Neural crest cell (in vitro differentiated cells): ENCODE measurements around the gene PLEKHG4. TPM values are rescaled to one million over a fixed set of nuclear protein-coding genes. Genes with fewer than 3 reads are reported as not detected.

ENCODE experiments used
- DNase-seq: peaks from one replicate; pipeline ENCODE4 v3.0.0; 2021; ENCODE audit warnings: low read depth, mixed read lengths, low spot score
- H3K27ac Mint-ChIP-seq: one replicate; pipeline ENCODE4 v1.8.0; 2021; ENCODE audit warnings: mild to moderate bottlenecking, mixed read lengths; ENCODE audit not compliant: unreplicated experiment
- H3K27me3 Mint-ChIP-seq: 2 replicates; pipeline ENCODE4 v1.8.0; 2021; ENCODE audit warnings: low read depth, mild to moderate bottlenecking, mixed read lengths
- H3K36me3 Mint-ChIP-seq: 2 replicates; pipeline ENCODE4 v1.8.0; 2021; ENCODE audit warnings: low read depth, mild to moderate bottlenecking, mixed read lengths
- H3K4me1 Mint-ChIP-seq: 2 replicates; pipeline ENCODE4 v1.8.0; 2021; ENCODE audit warnings: mixed read lengths
- H3K4me3 Mint-ChIP-seq: one replicate; pipeline ENCODE4 v1.8.0; 2021; ENCODE audit warnings: mild to moderate bottlenecking, mixed read lengths
- H3K9me3 Mint-ChIP-seq: 2 replicates; pipeline ENCODE4 v1.8.0; 2021; ENCODE audit warnings: mixed read lengths
- total RNA-seq: library from RNA; stranded (reverse); gene quantifications from 2 replicates; pipeline ENCODE4 v1.2.1, GENCODE V29; 2021
- TF ChIP-seq, protein P1 (sequence below): fragments of 200-600 bp; sonication (generic); conservative IDR thresholded peaks from 2 replicates; pipeline ENCODE4 v1.5.0; 2021; ENCODE audit warnings: antibody characterized with exemption, mild to moderate bottlenecking

PLEKHG4 gene
- total RNA-seq, 1 donor from 2014 or later, result 4.0 TPM

DNA sequence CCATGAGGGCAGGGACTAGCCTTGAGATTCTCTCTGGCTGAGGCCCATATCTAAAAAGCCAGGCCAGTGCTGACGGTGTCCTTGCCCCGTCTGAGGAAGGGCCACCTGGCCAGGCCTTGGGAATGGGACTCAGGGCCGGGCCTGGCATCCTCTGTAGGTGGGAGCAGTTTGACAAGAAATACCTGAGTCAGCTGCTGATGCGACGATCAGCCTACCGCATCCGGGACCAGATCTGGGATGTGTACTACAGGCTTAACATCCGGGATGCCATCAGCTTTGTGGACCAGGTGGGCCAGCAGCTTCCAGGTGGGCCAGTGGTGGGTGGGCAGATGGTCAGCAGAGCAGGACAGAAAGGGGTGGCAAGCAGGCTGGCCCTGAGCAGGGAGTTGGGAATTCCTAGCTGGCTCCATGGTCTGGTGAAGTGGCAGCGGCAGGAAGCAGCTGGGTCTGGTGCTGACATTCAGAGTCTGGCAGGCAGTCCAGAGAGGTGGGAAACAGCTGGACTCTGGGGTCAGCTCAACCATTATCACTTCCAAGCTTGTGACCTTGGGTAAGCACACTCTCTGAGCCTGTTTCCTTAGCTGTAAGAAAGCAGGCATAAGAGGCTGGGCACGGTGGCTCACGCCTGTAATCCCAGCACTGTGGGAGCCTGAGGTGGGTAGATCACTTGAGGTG lies 21.0 kb upstream of the PLEKHG4 start:
- H3K27ac Mint-ChIP-seq, result no peak overlapping the region
- no peak for DNase-seq
- H3K36me3 Mint-ChIP-seq, result no peaks in the 10 kb centered on the region
- no peaks in the 10 kb centered on the region for H3K9me3 Mint-ChIP-seq
- peaks cover 14% of the 10 kb centered on the region for H3K27me3 Mint-ChIP-seq
- H3K4me3 Mint-ChIP-seq, result no peak overlapping the region
- H3K4me1 Mint-ChIP-seq, result no peaks in the 10 kb centered on the region
- TF ChIP-seq, protein P1, sequence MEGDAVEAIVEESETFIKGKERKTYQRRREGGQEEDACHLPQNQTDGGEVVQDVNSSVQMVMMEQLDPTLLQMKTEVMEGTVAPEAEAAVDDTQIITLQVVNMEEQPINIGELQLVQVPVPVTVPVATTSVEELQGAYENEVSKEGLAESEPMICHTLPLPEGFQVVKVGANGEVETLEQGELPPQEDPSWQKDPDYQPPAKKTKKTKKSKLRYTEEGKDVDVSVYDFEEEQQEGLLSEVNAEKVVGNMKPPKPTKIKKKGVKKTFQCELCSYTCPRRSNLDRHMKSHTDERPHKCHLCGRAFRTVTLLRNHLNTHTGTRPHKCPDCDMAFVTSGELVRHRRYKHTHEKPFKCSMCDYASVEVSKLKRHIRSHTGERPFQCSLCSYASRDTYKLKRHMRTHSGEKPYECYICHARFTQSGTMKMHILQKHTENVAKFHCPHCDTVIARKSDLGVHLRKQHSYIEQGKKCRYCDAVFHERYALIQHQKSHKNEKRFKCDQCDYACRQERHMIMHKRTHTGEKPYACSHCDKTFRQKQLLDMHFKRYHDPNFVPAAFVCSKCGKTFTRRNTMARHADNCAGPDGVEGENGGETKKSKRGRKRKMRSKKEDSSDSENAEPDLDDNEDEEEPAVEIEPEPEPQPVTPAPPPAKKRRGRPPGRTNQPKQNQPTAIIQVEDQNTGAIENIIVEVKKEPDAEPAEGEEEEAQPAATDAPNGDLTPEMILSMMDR, result no peak

DNA sequence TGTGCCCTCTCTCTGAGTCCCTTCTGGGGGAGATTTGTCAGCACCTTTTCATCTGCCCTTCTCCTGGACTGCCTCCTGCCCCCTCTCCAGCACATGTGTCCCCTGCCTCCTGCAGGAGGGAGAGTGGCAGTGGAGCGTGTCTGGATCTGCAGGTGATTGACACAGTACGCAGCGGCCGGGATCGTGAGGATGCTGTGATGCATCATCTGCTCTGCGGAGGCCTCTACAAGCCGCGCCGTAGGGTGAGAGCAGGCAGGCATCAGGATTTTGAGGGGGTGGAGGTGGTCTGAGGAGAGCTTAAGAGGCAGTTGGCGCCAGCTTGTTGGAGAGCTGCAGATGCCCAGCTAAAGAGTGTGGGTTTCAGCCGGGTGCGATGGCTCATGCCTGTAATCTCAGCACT lies 19.6 kb upstream of the PLEKHG4 start:
- DNase-seq, result no peak
- TF ChIP-seq, protein P1, result no peak
- Mint-ChIP-seq H3K9me3 (no peaks in the 10 kb centered on the region), H3K4me3 (no peak overlapping the region), H3K4me1 (no peaks in the 10 kb centered on the region), H3K36me3 (no peaks in the 10 kb centered on the region), H3K27ac (peak overlapping the region; percentile 78), H3K27me3 (peaks cover 15% of the 10 kb centered on the region)

DNA sequence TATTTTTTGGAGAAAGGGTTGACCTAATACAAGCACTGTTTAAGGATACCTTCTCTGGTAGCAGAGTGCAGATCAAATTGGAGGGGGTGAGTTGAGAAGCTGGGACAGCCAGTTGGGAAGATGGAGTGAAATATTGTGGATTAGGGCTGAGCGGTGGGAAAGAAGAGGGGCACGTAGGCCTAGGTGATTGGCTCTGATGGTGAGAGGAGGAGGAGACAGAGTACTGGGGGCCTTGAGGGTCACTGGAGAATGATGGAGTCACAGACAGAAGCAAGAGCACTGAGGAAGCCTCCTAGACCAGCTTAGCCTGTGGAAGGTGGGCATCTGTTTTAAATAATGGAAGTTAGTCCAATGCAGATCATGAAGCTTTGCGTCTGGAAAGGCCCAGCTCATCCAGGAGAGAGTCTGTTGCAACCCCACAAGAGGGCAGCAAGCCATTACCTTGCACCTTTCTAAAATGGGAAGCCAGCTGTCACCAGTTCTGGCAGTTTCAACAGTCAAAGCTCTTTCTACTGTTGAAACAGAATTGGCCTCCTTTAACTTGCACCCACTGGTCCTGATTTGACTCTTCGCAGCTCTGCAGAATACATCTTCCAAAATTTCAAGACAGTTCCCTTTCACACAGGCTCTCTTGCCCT lies 18.8 kb upstream of the PLEKHG4 start:
- peaks cover 15% of the 10 kb centered on the region for H3K27me3 Mint-ChIP-seq
- H3K27ac Mint-ChIP-seq, result no peak overlapping the region
- no peak for DNase-seq
- H3K4me1 Mint-ChIP-seq, result no peaks in the 10 kb centered on the region
- no peaks in the 10 kb centered on the region for H3K9me3 Mint-ChIP-seq
- TF ChIP-seq, protein P1, result peak; percentile 64
- no peak overlapping the region for H3K4me3 Mint-ChIP-seq
- no peaks in the 10 kb centered on the region for H3K36me3 Mint-ChIP-seq

DNA sequence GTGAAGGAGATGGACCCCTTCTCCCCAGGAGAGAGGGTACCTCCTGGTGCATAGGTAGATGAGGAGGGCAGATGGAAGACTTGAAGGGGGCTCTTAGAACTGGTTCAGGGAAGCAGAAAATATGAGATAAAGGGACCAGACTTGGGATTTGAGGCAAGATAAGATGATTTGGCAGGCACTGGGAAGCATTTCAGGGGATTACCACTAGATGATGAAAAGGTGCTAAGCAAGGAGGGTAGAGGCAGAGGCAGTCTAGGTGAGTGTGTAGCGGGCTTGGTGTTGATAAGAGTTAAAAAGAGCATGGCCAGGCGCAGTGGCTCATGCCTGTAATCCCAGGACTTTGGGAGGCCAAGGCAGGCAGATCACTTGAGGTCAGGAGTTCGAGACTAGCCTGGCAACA lies 16.1 kb upstream of the PLEKHG4 start:
- no peaks in the 10 kb centered on the region for H3K9me3 Mint-ChIP-seq
- no peak overlapping the region for H3K27ac Mint-ChIP-seq
- no peaks in the 10 kb centered on the region for H3K36me3 Mint-ChIP-seq
- H3K4me1 Mint-ChIP-seq, result no peaks in the 10 kb centered on the region
- H3K27me3 Mint-ChIP-seq, result peaks cover 15% of the 10 kb centered on the region
- TF ChIP-seq, protein P1, result no peak
- DNase-seq, result no peak
- no peak overlapping the region for H3K4me3 Mint-ChIP-seq

DNA sequence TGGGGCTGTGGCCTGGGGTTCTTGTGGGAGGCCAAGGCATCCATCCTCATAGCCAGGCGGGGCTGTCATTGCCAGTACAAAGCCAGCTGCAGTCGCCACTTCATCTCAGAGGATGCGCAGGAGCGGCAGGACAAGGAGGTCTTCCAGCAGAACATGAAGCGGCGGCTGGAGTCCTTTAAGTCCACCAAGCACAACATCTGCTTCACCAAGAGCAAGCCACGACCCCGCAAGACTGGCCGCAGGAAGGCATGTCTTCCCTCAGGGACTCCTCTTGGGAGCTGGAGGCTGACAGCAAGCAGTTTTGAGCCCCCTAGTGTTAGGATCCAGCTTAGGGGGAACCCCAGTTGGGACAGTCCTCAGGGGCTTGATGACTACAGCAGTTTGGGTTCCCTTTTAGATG lies 15.1 kb upstream of the PLEKHG4 start:
- no peaks in the 10 kb centered on the region for H3K9me3 Mint-ChIP-seq
- no peak overlapping the region for H3K4me3 Mint-ChIP-seq
- no peak overlapping the region for H3K27ac Mint-ChIP-seq
- TF ChIP-seq, protein P1, result no peak
- H3K36me3 Mint-ChIP-seq, result no peaks in the 10 kb centered on the region
- H3K4me1 Mint-ChIP-seq, result no peaks in the 10 kb centered on the region
- DNase-seq, result no peak
- peaks cover 15% of the 10 kb centered on the region for H3K27me3 Mint-ChIP-seq
